HepG2 (cell line): ENCODE data around the gene MRPL28. TPM values are rescaled to one million over a fixed set of nuclear protein-coding genes. Genes with fewer than 3 reads are reported as not detected.

Experiments used
- ATAC-seq: fragments of 200-7000 bp; cut with Tn5 transposase; 3 replicates; pipeline ENCODE4 v1.9.1; 2020; ENCODE audit warnings: mild to moderate bottlenecking, moderate library complexity
- BruUV-seq: library from RNA; stranded (reverse); fragments of 400-500 nt; replicated peaks from 2 replicates; lab custom pipeline; 2021; lab: Mats Ljungman, UMichigan
- CTCF ChIA-PET: fragments of 300-600 bp; formaldehyde crosslinking; extraction: SDS; loops from one replicate; lab custom pipeline; 2021; ENCODE audit warnings: low total read pairs, inconsistent platforms, low intra/inter-chr PET ratio; lab: Yijun Ruan, JAX
- POLR2A ChIA-PET: fragments of 350-600 bp; sonication (Branson Sonifier 250); formaldehyde crosslinking; loops from one replicate; lab custom pipeline; 2020; ENCODE audit warnings: antibody characterized with exemption, inconsistent platforms; lab: Yijun Ruan, JAX
- DNase-seq: peaks from one replicate; pipeline ENCODE4 v3.0.0-alpha.2; 2015; ENCODE audit warnings: low spot score
- FAIRE-seq: peaks from 3 replicates; lab custom pipeline; 2011; peaks lifted over from hg19 to GRCh38; lab: Jason Lieb, UNC
- H2AFZ ChIP-seq: one replicate; pipeline ENCODE4 v1.6.1; 2011; ENCODE audit warnings: low read length, inconsistent platforms
- H3K27ac ChIP-seq: fragments of 300-600 bp; 3 replicates; pipeline ENCODE4 v1.8.0; 2011; ENCODE audit warnings: mixed run types, mild to moderate bottlenecking, mixed read lengths, low read length, inconsistent platforms; ENCODE audit not compliant: insufficient read depth; ENCODE audit errors: extremely low read length
- H3K27me3 ChIP-seq, 2 experiments: fragments of 200-600 bp in 1 of 2; 2 replicates in 1 of 2; 3 replicates in 1 of 2; pipeline versions ENCODE4 v1.6.0 to v1.8.0; 2011; ENCODE audit warnings: low read length in 2 of 2, mild to moderate bottlenecking in 2 of 2, moderate library complexity in 2 of 2, inconsistent platforms in 1 of 2; ENCODE audit not compliant: insufficient read depth in 2 of 2, control insufficient read depth in 1 of 2
- H3K36me3 ChIP-seq, 2 experiments: fragments of 200-600 bp in 1 of 2; replicated peaks in 1 of 2; 2 replicates in 1 of 2; 3 replicates in 1 of 2; pipeline versions ENCODE4 v1.5.1 to v1.8.0; 2011; ENCODE audit warnings: low read length in 2 of 2, inconsistent platforms in 1 of 2; ENCODE audit not compliant: insufficient read depth in 2 of 2, control insufficient read depth in 1 of 2
- H3K4me1 ChIP-seq: 2 replicates; pipeline ENCODE4 v1.5.1; 2012; ENCODE audit warnings: low read length, inconsistent platforms; ENCODE audit not compliant: insufficient read depth
- H3K4me2 ChIP-seq: 2 replicates; pipeline ENCODE4 v1.6.0; 2011; ENCODE audit warnings: low read depth, low read length, inconsistent platforms
- H3K4me3 ChIP-seq, 3 experiments: fragments of 200-600 bp in 1 of 3; sonication (generic), shearing (Covaris generic) in 1 of 3; replicated peaks in 1 of 3; 2 replicates each; pipeline ENCODE4 v1.5.1; 2011 to 2016; ENCODE audit warnings: low read length in 3 of 3, inconsistent platforms in 2 of 3, low read depth in 2 of 3, mild to moderate bottlenecking in 2 of 3, control low read depth in 1 of 3, mixed read lengths in 1 of 3; ENCODE audit not compliant: insufficient read depth in 1 of 3
- H3K79me2 ChIP-seq: one replicate; pipeline ENCODE4 v1.6.1; 2011; ENCODE audit warnings: low read length, inconsistent platforms; ENCODE audit not compliant: insufficient read depth
- H3K9ac ChIP-seq: 2 replicates; pipeline ENCODE4 v1.6.0; 2011; ENCODE audit warnings: mild to moderate bottlenecking, low read depth, low read length, inconsistent platforms; ENCODE audit not compliant: insufficient read depth
- H3K9me3 ChIP-seq: 2 replicates; pipeline ENCODE4 v1.5.1; 2012; ENCODE audit warnings: mild to moderate bottlenecking, low read length
- H4K20me1 ChIP-seq: 2 replicates; pipeline ENCODE4 v1.6.0; 2011; ENCODE audit warnings: inconsistent platforms, mild to moderate bottlenecking, low read length, moderate library complexity; ENCODE audit not compliant: insufficient read depth
- AGO2 ChIP-seq: fragments of 200-400 bp; formaldehyde crosslinking; optimal IDR thresholded peaks from 2 replicates; pipeline ENCODE3; 2017; ENCODE audit warnings: mild to moderate bottlenecking, low read depth, low read length, moderate library complexity
- CREB1 ChIP-seq, 2 experiments: fragments of 450-650 bp in 1 of 2; IDR thresholded peaks; 2 replicates each; pipeline ENCODE4 v1.6.1; 2016 to 2017; ENCODE audit warnings: control low read depth in 1 of 2, mild to moderate bottlenecking in 1 of 2, missing compliant biosample characterization in 1 of 2, missing genetic modification characterization in 1 of 2
- FOXM1 ChIP-seq: sonication (generic); formaldehyde crosslinking; IDR thresholded peaks from 2 replicates; pipeline ENCODE4 v1.5.0; 2020; ENCODE audit warnings: missing genetic modification reagents
- HMG20B ChIP-seq: conservative IDR thresholded peaks from 2 replicates; pipeline ENCODE4 v1.6.1; 2016; ENCODE audit warnings: missing genetic modification reagents, missing compliant biosample characterization
- ISL2 ChIP-seq: sonication (generic); formaldehyde crosslinking; IDR thresholded peaks from 2 replicates; pipeline ENCODE4 v1.5.0; 2020; ENCODE audit warnings: missing genetic modification reagents
- KLF6 ChIP-seq: IDR thresholded peaks from 2 replicates; pipeline ENCODE4 v1.8.0; 2016; ENCODE audit warnings: missing biosample characterization, missing genetic modification reagents
- MAFF ChIP-seq: IDR thresholded peaks from 2 replicates; pipeline ENCODE4 v1.6.1; 2011; ENCODE audit warnings: low read depth, low read length, improper control_type of control experiment
- MAX ChIP-seq: IDR thresholded peaks from 2 replicates; pipeline ENCODE4 v1.6.1; 2012; ENCODE audit warnings: inconsistent platforms
- MNT ChIP-seq: fragments of 450-650 bp; IDR thresholded peaks from 2 replicates; pipeline ENCODE4 v1.6.1; 2016
- POLR2A ChIP-seq, 2 experiments: IDR thresholded peaks; 2 replicates each; pipeline ENCODE4 v1.6.1; 2011; ENCODE audit warnings: low read depth in 2 of 2, low read length in 2 of 2, mild to moderate bottlenecking in 1 of 2, moderate library complexity in 1 of 2; ENCODE audit not compliant: insufficient read depth in 1 of 2
- PREB ChIP-seq: sonication (generic); formaldehyde crosslinking; IDR thresholded peaks from 2 replicates; pipeline ENCODE4 v1.4.0; 2020; ENCODE audit warnings: missing genetic modification reagents
- SOX5 ChIP-seq: IDR thresholded peaks from 2 replicates; pipeline ENCODE4 v1.6.1; 2016; ENCODE audit warnings: borderline replicate concordance
- TOE1 ChIP-seq: sonication (generic); formaldehyde crosslinking; IDR thresholded peaks from 2 replicates; pipeline ENCODE4 v1.4.0; 2020; ENCODE audit warnings: mild to moderate bottlenecking, missing genetic modification reagents
- ZEB1 ChIP-seq: IDR thresholded peaks from 2 replicates; pipeline ENCODE4 v1.6.1; 2012; ENCODE audit warnings: mild to moderate bottlenecking, low read depth, inconsistent platforms; ENCODE audit not compliant: insufficient replicate concordance
- ZNF12 ChIP-seq: sonication (generic); formaldehyde crosslinking; IDR thresholded peaks from 2 replicates; pipeline ENCODE4 v1.5.0; 2020; ENCODE audit warnings: missing genetic modification reagents
- ZNF503 ChIP-seq: sonication (generic); formaldehyde crosslinking; IDR thresholded peaks from 2 replicates; pipeline ENCODE4 v1.4.0; 2020; ENCODE audit warnings: missing genetic modification reagents
- ZNF549 ChIP-seq: sonication (generic); formaldehyde crosslinking; IDR thresholded peaks from 2 replicates; pipeline ENCODE4 v1.5.0; 2020; ENCODE audit warnings: missing genetic modification reagents
- ZNF850 ChIP-seq: sonication (generic); formaldehyde crosslinking; conservative IDR thresholded peaks from 2 replicates; pipeline ENCODE4 v1.9.0; 2021; ENCODE audit warnings: mild to moderate bottlenecking, missing genetic modification reagents
- WGBS: methylation state at CpG from one replicate; pipeline ENCODE4 v1.1.6; 2017; ENCODE audit warnings: low lambda C conversion rate; 5-methylcytosine and 5-hydroxymethylcytosine counted together
- in situ Hi-C: cut with HindIII; loops from 2 replicates; pipeline ENCODE4 v1.10.0; 2017; ENCODE audit warnings: low pct_unique_long_range_greater_than_20kb; ENCODE audit not compliant: extremely low pct_ligation_motif_present
- intact Hi-C: fragments of 100-400 bp; cut with micrococcal nuclease; formaldehyde crosslinking; loops from one replicate; pipeline ENCODE4 v1.10.0; 2022; ENCODE audit not compliant: unreplicated experiment
- polyA plus RNA-seq, 8 experiments: library from polyadenylated mRNA; depleted of rRNA in 3 of 8; stranded (reverse) in 7 of 8; unstranded in 1 of 8; fragments of >200 nt; fragmentation: Illumina TruSeq in 4 of 8; extraction: Trizol in 4 of 8; gene quantifications; 2 replicates each; pipeline versions ENCODE4 v1.2.1 to v1.2.3, GENCODE V29; 2011 to 2016; ENCODE audit warnings: low read depth in 4 of 8, missing spikeins in 1 of 8, mixed read lengths in 1 of 8; ENCODE audit not compliant: insufficient read depth in 1 of 8
- total RNA-seq, 5 experiments: library from RNA; depleted of rRNA; stranded (reverse); fragments of >200 nt; fragmentation: Illumina TruSeq; extraction: Trizol; gene quantifications; 2 replicates each; pipeline ENCODE4 v1.2.3, GENCODE V29; 2016; ENCODE audit warnings: low read depth in 1 of 5

Gene MRPL28
- total and polyA plus RNA-seq, 2 of the 13 experiments (the other 11 are each of a cell fraction or from before 2014, with no cell fraction given), result 114 to 135 TPM

- TF ChIP-seq FOXM1 (CRISPR knock-in tag), result no peak
- no peak for TF ChIP-seq MNT
- peak; percentile 18 for TF ChIP-seq AGO2
- TF ChIP-seq POLR2A (IDR thresholded peaks at IDR 0.05; ENCODE audit: insufficient read depth in 1 of 2, low read depth in 2 of 2, low read length in 2 of 2), result no peak
- TF ChIP-seq ZEB1, result peak; percentile 32
- no peak for TF ChIP-seq ZNF549
- no peak for TF ChIP-seq ZNF12 (CRISPR knock-in tag)
- no peak for TF ChIP-seq SOX5 (CRISPR knock-in tag)
- no peak for TF ChIP-seq ZNF850 (CRISPR knock-in tag)
- no peak for TF ChIP-seq ISL2 (CRISPR knock-in tag)
- no peak for TF ChIP-seq HMG20B
These were observed 13.2 kb upstream of the MRPL28 start (continued) for GRCh38 chr16:383326-384051.

- DNase-seq (no peak), FAIRE-seq (no peak), ATAC-seq (no peak; the same call in 2 of the 3 replicates)
- H3K79me2 ChIP-seq, result peaks cover 16% of the 10 kb centered on the region
- peaks cover 38% of the 10 kb centered on the region for H3K4me1 ChIP-seq
- in situ Hi-C loops, result no loop called here
- H3K4me2 ChIP-seq, result peak within 1 kb of the TSS; percentile 99
- H3K9me3 ChIP-seq, result no peaks in the 10 kb centered on the region
- no peak within 1 kb of the TSS for H2AFZ ChIP-seq
- ChIA-PET CTCF (no interaction called here), POLR2A (interaction anchor here (1.1 to 5.9 kb wide), 6 partner anchors 12 to 120 kb away, joined by 3 to 27 read pairs (median 4); partner anchors contain the start of genes AXIN1, DECR2 and MRPL28)
- H4K20me1 ChIP-seq, result no peaks in the 10 kb centered on the region
- H3K27ac ChIP-seq, result peak within 1 kb of the TSS; percentile 68
- no peaks in the 10 kb centered on the region for H3K27me3 ChIP-seq
- WGBS, result 20% methylated on average over 10 of the region's 123 CpGs
- intact Hi-C loops, result no loop called here
- peak within 1 kb of the TSS; percentile 87 to 94 (median 93) for H3K4me3 ChIP-seq
- H3K9ac ChIP-seq, result peak within 1 kb of the TSS; percentile 85
- H3K36me3 ChIP-seq, result peaks cover 1 to 2% of the 10 kb centered on the region in 2 experiments; a peak in 2 of 5 replicates
- BruUV-seq, result TSS peak; percentile 79
- peak; percentile 28; the same call in 1 of the 2 replicates for TF ChIP-seq MAX
- no peak for TF ChIP-seq MAFF
- TF ChIP-seq TOE1, result no peak
- no peak for TF ChIP-seq ZNF503
- no peak for TF ChIP-seq KLF6 (CRISPR knock-in tag)
- TF ChIP-seq PREB, result 0 out of 2 replicates have a peak, but pooled peaks have one; percentile 16
- TF ChIP-seq CREB1 (IDR thresholded peaks at IDR 0.05), result no peak
- TF ChIP-seq CREB1 (CRISPR knock-in tag; IDR thresholded peaks at IDR 0.05), result no peak
These were observed 11.7 kb upstream of the MRPL28 start, which contains the start of gene PGAP6 for GRCh38 chr16:381789-382717. PGAP6 (minus strand) TSS chr16:381978; CDS start chr16:381821, 157 bp downstream.
